Suprapubic skin (tissue), 4 donors: ENCODE measurements around the gene SUN3. TPM values are rescaled to one million over a fixed set of nuclear protein-coding genes. Genes with fewer than 3 reads are reported as not detected.

Experiments
- DNase-seq, 2 donors: peaks; one replicate each; pipeline ENCODE4 v3.0.0-alpha.2; 2019; ENCODE audit warnings: low spot score in 2 of 2
- H3K27ac ChIP-seq: fragments of 200-600 bp; sonication (generic); one replicate; pipeline ENCODE4 v1.5.1; 2019
- H3K27me3 ChIP-seq: fragments of 200-600 bp; sonication (generic); one replicate; pipeline ENCODE4 v1.5.1; 2019
- H3K36me3 ChIP-seq: fragments of 200-600 bp; sonication (generic); one replicate; pipeline ENCODE4 v1.5.1; 2019
- H3K4me1 ChIP-seq: fragments of 200-600 bp; sonication (generic); one replicate; pipeline ENCODE4 v1.5.1; 2019
- H3K4me3 ChIP-seq: fragments of 200-600 bp; sonication (generic); one replicate; pipeline ENCODE4 v1.5.1; 2019; ENCODE audit warnings: mild to moderate bottlenecking
- H3K9me3 ChIP-seq: fragments of 200-600 bp; sonication (generic); one replicate; pipeline ENCODE4 v1.5.1; 2019
- CTCF ChIP-seq, 2 donors: fragments of 200-600 bp in 1 of 2; fragments of 450-650 bp in 1 of 2; sonication (generic) in 1 of 2; IDR thresholded peaks; one replicate each; pipeline ENCODE4 v1.5.1; 2016 to 2019; ENCODE audit warnings: antibody characterized with exemption in 2 of 2, mild to moderate bottlenecking in 1 of 2, moderate library complexity in 1 of 2
- EP300 ChIP-seq: sonication (generic); formaldehyde crosslinking; IDR thresholded peaks from one replicate; pipeline ENCODE4 v1.6.1; 2017; ENCODE audit warnings: antibody characterized with exemption
- POLR2A ChIP-seq, 2 donors: fragments of 450-650 bp; IDR thresholded peaks; one replicate each; pipeline ENCODE4 v1.6.1; 2017; ENCODE audit warnings: antibody characterized with exemption in 2 of 2, mild to moderate bottlenecking in 2 of 2, moderate library complexity in 2 of 2
- POLR2AphosphoS5 ChIP-seq, 3 donors: sonication (generic); formaldehyde crosslinking; IDR thresholded peaks; one replicate each; pipeline ENCODE4 v1.6.1; 2017; ENCODE audit warnings: antibody characterized with exemption in 3 of 3
- WGBS: methylation state at CpG from one replicate; pipeline ENCODE4 v1.1.5; 2018; 5-methylcytosine and 5-hydroxymethylcytosine counted together
- total RNA-seq, 4 donors: library from RNA; depleted of rRNA; stranded (reverse); fragments of >200 nt; gene quantifications; one replicate each; pipeline ENCODE4 v1.1.0, GENCODE V29; 2016

SUN3 gene
- total RNA-seq, 4 donors from 2014 or later = not detected

- H3K9me3 ChIP-seq = no peaks in the 10 kb centered on the region
- 86% methylated on average over 10 of the region's 11 CpGs for WGBS
- peaks cover 7% of the 10 kb centered on the region for H3K4me1 ChIP-seq
- H3K27ac ChIP-seq = no peak overlapping the region
- H3K4me3 ChIP-seq = no peak overlapping the region
- H3K27me3 ChIP-seq = no peaks in the 10 kb centered on the region
- H3K36me3 ChIP-seq = no peaks in the 10 kb centered on the region
- no peak for TF ChIP-seq POLR2A (IDR thresholded peaks at IDR 0.05)
- TF ChIP-seq EP300 = no peak
- TF ChIP-seq POLR2AphosphoS5 (IDR thresholded peaks at IDR 0.05) = no peak
- TF ChIP-seq CTCF (IDR thresholded peaks at IDR 0.05) = no peak
- DNase-seq = no peak
These were observed 91.0 kb downstream of the SUN3 start for GRCh38 chr7:47937711-47938573.

Other genes starting within 250 kb of the SUN3 start
- 1 to 10 TPM in 1 of 4 donors, under 1 TPM in 1, not detected in 2; 0.11 to 2.6 TPM for gene PKD1L1, start 80.6 kb downstream of the SUN3 start, total RNA-seq
- gene HUS1, start 49.5 kb downstream of the SUN3 start, total RNA-seq = 10 to 100 TPM; 14.4 to 56.2 (median 21.5) TPM
- not detected for gene C7orf57, start 6.4 kb upstream of the SUN3 start, total RNA-seq
- 10 to 100 TPM in 1 of 4 donors, 1 to 10 TPM in 3; 2.2 to 11.9 (median 4.2) TPM for gene UPP1, start 60.2 kb upstream of the SUN3 start, total RNA-seq
- gene ABCA13, start 142.4 kb upstream of the SUN3 start, total RNA-seq = 1 to 10 TPM in 3 of 4 donors, under 1 TPM in 1; 0.64 to 4.7 (median 2.6) TPM